GM12801 (cell line): Measurements from ENCODE around the gene MUSK.

Source experiments
- TF ChIP-seq, protein P1 (sequence below): IDR thresholded peaks from one replicate; pipeline ENCODE4 v1.5.1; 2011; ENCODE audit warnings: control low read depth; ENCODE audit not compliant: insufficient read length; ENCODE audit errors: extremely low read depth

Gene MUSK

DNA sequence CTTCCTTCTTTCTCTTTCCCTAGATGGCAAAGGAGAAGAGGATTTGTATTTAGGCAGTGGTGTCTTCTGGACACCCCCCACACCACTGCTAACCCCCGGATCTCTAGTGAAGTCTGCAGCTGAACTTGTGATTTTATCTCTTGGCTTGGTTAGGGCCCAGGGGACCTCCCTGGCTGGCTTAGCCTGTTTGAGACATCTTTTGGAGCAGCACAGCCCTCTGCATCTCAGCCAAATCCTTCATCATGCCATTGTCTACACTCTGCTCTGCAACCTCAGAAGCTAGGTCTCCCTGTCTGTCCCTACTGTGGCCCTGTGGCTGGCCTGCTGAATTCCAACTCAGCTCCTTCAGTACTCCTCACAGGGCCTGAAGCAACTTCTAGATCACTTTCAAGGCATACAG is 81.7 kb downstream of the MUSK start:
- TF ChIP-seq, protein P1, sequence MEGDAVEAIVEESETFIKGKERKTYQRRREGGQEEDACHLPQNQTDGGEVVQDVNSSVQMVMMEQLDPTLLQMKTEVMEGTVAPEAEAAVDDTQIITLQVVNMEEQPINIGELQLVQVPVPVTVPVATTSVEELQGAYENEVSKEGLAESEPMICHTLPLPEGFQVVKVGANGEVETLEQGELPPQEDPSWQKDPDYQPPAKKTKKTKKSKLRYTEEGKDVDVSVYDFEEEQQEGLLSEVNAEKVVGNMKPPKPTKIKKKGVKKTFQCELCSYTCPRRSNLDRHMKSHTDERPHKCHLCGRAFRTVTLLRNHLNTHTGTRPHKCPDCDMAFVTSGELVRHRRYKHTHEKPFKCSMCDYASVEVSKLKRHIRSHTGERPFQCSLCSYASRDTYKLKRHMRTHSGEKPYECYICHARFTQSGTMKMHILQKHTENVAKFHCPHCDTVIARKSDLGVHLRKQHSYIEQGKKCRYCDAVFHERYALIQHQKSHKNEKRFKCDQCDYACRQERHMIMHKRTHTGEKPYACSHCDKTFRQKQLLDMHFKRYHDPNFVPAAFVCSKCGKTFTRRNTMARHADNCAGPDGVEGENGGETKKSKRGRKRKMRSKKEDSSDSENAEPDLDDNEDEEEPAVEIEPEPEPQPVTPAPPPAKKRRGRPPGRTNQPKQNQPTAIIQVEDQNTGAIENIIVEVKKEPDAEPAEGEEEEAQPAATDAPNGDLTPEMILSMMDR = no peak

DNA sequence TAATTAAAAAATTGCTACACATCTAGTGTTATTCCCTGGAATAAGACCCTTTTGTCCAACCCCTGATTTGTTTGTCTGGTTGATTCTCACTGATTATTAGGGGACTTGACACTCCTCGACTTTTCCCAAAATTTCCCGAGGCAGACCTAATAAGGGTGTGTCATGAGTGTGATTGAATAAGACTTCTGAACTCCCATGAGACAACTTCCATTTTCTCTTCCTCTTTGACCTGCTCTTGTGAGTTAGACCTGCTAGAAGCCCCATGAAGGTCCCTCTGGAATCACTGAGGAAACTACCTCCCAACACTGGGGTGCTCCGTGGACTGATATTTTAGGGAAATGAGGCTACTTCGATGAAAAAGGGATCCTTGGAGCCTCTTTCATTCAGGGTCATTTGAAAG is 83.4 kb downstream of the MUSK start:
- TF ChIP-seq, protein P1 = no peak

DNA sequence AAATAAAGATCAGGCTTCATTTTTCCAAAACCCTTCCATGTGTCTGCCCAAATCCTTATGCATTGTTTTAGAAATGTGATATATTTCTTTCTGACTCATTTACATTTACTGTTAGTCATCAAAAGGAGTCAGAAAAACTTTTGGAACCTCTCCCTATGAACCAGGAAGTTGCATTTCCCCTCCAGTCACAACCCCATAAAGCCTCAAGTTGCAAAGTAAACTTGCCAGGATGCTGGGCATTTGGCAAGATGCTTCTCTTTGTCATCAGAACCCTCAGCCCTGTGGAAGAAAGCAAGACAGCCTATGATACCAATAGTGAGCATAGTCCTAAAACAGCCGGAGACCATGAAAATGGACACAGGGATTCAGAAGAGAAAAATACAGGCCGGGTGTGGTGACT is 84.2 kb downstream of the MUSK start:
- TF ChIP-seq, protein P1 = no peak

DNA sequence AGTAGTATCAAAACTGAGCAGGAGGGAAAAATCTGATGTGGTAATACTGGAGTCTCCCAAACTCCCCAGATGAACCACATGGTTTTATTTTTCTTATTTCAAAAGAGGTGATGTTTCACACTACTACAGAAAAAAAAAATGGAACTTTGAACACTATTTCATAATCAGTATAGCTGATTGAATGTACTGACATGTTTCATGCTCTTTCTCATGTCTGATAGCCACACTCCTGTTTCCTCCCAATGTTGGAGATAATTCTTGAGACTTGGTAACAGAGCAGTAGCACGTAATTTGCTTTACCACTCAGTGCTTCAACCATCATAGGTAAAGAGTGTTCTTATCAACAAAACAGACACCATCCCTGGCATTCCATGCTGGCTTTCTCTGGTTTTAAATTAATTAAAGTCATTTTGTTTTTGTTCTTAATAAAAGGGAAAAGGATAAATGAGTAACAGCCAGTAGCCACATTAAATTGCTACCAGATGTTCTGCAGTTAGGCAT is 85.2 kb downstream of the MUSK start:
- TF ChIP-seq, protein P1 = no peak

DNA sequence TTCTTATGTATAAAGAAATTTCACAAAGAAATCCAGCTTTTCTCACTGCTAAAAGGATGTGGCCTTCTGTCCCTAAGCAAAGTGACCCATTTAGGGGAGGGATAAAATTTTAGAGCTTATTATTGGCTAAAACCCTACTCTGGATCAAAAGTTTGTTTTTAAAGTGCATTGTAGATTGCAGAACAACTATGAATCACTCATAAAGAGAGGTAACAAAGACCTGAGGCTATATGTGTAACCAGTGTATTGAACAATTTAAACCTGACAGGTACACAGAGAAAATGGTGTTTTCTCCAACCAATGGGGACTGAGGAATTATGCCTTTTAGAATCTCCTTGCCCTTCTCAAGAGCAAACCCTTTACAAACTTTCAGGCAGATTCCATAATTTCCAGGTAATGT is 86.6 kb downstream of the MUSK start:
- TF ChIP-seq, protein P1 = no peak

DNA sequence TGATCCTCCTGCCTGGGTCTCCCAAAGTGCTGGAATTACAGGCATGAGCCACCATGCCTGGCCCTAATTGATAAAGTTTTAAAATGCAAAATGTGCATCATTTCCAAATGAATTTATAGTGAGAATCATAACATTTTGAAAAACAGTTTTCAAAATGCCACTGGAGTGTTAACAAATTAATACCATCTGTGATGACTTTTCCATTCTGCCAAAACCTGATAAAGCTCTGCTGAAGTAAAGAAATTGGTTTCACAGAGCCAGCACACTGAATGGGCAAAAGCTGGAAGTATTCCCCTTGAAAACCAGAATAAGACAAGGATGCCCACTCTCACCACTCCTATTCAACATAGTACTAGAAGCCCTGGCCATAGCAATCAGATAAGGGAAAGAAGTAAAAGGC is 89.6 kb downstream of the MUSK start:
- TF ChIP-seq, protein P1 = no peak

DNA sequence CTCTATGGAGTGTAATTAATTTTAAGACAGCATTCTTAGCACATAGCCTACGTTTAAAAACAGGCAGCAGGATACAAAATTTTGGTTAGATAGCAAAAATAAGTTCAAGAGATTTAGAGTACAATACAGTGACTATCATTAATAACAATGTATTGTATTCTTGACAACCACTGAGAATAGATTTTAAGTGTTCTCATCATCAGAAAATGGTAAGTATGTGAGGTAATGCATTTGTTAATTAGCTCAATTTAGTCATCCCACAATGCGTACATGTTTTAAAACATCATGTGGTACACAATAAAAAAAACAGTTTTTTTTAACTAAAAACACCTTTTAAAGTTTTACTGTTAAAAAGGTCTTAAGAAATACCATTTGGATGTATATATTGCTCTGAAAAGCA is 94.2 kb downstream of the MUSK start:
- TF ChIP-seq, protein P1 = no peak

DNA sequence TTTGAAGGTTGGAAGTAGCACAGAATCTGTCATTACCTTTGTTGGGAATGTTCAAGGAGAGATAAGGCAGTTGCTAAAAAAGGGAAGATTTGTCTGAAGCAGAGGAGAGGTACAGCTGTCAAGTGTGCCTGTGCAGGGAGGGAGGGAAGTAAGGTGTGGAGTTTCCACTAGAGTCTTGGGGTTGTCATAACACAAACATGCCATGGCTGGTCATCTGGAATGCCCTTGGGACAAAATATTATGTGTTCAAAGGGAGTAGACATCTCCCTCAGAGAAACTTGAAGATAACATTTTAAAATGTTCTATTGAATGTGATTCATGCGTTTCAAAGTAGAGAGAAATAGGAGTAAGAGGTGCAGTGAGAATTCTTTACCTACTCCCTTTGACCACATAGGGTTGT is 95.0 kb downstream of the MUSK start:
- TF ChIP-seq, protein P1 = no peak
